ENCODE data around the gene DNAH17.

The DNAH17 gene

DNA sequence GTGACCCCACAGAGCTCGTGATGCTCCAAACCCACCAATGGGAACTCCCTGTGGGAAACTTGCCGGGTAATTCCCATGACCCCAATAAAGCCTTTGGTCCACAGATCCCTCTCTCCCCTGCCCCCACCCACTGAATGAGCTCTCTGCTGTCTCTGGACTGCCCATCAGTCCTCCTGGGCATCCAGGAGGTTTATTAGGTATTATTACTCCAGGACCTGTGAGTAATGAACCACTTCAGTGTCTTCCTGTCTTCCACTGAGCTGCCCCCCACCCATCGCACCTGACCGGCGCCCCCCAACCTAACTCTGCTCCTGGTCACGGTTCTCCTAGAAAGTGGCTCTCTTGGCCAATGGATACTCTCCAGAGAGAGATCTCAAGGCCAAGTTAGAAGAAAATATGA is 28.7 kb upstream of the DNAH17 start:
- DNase-seq = no peak

DNA sequence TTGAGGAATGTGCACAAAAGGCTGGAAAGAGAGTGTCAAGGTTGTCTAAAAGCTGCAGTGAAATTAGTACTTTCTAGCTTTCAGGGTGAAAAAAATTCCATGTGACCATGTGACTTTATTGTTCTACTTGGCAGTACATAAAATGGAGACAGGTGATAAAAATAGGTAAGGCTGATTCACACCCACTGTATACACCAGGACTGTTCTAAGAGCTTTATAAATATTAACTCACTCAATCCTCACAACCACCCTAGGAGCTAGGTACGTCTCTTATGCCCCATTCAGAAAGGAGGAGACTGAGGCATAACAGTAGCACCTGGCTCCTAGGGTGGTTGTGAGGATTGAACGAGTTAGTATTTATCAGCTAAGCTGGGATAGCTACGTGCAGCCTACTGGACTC is 28.2 kb upstream of the DNAH17 start:
- no peak for DNase-seq

DNA sequence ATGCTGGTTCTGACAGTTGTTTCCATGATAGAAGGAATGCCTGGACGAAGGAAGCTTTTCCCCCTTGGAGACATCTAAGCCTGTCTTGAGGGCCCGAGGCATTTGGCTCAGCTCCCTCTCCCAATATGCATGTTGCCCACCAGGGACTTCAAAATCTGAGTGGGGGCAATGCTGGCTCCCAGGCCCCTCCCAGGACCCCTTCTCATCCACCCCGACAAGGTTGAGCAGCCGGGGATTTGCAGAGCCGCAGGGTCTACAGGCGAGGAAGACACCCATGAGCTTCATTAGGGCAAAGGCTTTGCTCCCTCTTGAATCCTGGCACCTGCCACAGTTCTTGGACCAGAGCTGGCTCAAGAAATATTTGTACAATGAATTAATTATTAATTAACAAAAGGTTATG is 25.1 kb upstream of the DNAH17 start:
- no peak for DNase-seq

DNA sequence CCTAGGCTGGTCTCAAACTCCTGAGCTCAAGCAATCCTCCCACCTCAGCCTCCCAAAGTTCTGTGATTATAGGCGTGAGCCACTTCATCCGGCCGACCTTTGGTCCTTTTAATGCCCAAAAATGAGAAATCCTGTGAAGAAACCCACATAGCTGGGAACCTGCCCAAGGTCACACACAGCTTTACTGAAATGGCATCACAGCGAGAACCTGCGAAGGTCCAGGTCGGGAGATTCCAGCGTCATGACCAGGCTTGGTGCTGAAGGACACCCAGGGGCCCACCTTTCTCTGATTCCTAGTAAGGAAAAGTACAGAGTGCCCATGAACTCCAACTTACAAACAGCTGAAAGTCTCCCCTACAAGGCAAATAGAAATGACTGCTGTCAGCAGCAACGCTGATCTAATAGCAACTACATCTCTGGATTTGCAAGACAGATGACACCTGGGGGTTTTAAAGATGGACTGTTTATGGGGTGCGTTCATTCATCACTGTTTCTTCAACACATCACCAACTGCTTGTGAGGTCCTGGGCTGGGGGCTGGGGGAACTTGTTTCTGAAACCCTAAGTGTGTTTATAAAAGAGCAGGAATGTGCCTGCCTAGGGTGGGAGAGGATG is 24.5 kb upstream of the DNAH17 start:
- no peak for DNase-seq

DNA sequence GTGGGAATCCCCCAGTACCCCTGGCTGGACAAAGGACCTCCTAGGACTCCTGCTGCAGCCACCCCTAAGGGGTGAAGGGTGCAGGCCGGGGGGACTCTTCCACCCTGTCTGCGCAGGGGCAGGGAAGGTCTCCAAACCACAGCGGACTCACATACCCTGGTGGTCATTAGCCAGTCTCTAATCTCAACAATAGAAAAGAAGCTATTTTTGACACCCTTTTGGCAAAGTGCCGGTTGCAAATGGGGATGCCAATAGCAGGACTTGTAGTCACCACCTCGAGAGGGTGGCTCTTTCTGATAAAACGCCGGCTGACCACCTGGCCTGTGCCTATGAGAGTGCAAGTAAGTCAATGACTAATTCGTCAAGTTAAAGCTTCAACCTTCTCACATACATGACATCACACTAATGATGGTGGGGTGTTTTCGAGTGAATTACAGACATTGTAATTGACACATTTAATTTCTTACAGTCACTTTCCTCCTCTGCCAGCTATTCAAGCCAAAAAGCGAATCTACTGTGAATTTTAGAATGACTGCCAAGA is 23.1 kb upstream of the DNAH17 start:
- DNase-seq = no peak

DNA sequence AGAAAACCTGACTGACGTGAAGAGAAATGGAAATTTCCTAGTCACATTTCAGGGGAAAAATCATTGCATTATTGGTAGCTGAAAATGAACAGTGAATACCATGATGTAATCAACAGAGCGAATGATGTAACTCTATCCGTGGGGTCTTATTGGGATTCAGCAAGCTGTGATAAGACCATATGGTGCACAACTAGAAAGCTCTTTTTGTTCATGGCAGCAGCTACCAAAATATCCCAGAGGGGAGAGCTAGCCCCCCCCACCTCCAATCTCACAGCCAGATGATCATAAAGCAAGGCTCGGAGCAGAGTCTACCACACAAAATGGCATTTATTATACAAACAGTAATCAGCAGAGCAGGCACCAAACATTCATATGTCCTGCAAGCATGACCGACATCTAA is 22.2 kb upstream of the DNAH17 start:
- DNase-seq = no peak

DNA sequence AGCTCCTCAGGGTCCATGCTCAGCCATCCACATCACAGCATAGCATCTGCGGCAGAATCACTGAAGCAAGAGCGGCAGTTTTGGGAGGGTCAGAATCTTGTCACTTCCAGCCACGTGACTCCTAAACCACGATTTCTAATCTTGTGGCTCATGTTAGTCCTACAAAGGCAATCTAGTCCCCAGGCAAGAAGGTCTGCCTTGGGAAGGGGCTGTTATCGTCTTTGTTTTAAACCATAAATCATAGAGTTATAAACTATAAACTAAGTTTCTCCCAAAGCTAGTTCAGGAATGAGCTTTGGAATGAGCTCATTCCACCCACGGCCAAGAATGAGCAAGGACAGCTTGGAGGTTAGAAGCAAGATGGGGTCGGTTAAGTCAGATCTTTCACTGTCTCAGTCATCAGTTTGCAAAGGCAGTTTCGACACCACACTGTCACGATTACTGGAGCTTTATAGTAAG is 20.8 kb upstream of the DNAH17 start:
- DNase-seq = no peak

DNA sequence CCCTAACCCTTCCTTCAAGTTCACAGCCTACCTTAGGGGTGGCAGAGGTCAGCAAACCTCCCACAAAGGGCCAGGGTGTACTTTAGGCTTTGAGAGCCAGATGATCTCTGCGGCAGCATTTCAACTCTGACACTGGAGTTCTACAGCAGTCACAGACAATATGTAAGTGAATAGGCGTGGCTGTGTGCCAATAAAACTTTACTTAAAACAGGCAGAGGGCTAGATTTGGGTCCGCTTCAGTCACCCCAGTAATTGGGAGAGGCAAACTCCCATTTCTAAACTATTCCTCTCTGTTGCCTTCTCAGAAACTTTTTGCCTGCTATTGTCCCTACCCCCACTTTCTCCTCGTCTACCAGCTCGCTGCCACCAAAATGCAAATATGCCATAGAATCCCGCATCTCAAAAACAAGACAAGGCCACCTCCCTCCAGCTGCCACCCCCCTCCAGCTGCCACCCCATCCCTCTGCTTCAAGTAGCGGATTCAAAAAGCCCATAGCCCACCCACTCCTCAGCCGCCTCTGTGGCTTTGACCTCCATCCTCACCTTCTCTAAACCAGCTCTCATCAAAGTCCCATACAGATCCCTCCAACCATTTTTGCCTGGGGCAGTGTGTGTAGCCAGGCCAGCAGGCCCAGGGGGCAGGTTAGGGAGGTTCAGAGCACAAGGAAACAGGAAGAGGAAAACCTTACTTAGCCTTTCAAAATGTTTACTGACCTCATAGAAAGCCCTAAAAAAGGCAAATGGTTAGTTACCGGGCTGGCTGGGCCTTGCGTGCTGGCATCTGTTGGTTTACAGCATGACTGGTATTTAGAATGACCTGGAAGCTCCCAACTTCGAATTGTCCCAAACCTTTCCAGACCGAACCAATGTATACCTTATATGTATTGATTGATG is 19.9 kb upstream of the DNAH17 start:
- DNase-seq = no peak

DNA sequence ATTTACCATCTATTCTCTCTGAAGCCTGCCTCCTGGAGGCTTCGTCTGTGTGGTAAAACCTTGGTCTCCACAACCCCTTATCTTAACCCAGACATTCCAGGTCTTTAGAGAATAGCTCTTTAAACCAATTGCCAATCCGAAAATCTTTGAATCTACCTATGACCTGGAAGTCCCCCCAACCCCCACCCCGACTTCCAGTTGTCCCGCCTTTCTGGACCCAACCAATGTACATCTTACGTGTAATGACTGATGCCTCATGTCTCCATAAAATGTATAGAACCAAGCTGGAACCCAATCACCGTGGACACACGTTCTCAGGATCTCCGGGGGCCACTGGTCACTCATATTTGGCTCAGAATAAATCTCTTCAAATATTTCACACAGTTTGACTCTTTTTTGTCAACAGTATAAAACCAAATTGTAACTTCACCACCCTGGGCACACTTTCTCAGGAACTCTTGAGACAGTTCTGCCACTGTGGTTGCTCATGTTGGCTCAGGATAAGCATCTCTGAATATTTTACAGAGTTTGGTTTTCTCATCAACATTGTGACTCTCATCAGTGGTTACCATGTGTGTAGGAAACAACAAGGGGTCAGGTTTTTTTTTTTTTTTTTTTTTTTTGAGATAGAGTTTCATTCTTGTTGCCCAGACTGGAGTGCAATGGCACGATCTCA is 18.1 kb upstream of the DNAH17 start:
- DNase-seq = no peak

DNA sequence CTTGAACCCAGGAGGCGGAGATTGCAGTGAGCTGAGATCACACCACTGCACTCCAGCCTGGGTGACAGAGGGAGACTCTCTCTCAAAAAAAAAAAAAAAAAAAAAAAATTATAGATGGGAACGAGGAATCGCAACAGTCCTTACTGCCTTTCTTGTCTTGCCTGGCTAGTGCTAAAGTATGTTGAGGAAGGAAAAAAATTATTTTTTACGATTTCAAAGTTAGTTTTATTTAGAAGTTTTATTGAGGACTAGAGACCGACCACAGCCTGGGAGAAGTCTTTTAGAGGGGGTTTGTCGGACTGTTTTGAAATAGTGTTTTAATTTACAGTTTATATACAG is 15.8 kb upstream of the DNAH17 start:
- no peak for DNase-seq

DNA sequence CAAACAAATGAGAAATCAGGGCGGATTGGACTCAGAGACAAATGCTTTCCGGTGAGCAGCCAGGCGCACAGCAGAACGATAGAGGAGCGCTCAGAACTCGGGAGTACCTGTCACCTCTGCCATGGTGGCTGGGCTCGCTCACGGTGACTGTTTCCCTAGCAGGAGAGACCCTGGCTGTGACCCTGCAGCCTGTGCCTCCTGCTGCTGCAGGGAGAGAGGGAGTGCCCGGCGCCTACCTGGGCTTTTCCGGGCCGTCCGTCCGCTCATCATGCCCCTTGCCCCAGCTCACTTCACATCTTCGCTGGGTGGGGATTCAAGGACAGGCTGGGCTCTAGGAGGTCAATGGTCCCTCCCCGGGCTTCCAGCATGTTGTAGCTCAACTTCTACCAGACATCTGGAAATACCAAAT is 14.1 kb upstream of the DNAH17 start:
- DNase-seq = no peak

DNA sequence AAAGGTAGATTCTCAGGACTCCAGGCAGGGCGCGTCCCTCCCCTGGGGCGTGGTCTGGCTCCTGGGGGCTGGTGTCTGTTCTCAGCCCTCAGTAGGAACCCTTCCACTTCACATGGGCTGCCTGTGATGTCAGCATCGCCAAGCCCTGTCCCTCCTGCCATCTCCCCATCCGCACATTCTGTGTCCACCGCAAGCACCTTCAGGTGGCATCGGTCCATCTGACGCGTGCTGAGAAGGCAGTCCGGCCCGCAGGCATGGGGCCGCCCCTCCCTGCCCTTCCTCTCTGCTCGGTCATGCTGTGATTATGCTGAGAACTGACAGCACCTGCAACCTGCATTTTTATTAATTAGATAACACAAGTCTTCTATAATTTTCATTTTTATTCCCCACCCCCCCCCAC is 12.7 kb upstream of the DNAH17 start:
- DNase-seq = peak in 2 of 3 experiments; percentile 17 to 33

DNA sequence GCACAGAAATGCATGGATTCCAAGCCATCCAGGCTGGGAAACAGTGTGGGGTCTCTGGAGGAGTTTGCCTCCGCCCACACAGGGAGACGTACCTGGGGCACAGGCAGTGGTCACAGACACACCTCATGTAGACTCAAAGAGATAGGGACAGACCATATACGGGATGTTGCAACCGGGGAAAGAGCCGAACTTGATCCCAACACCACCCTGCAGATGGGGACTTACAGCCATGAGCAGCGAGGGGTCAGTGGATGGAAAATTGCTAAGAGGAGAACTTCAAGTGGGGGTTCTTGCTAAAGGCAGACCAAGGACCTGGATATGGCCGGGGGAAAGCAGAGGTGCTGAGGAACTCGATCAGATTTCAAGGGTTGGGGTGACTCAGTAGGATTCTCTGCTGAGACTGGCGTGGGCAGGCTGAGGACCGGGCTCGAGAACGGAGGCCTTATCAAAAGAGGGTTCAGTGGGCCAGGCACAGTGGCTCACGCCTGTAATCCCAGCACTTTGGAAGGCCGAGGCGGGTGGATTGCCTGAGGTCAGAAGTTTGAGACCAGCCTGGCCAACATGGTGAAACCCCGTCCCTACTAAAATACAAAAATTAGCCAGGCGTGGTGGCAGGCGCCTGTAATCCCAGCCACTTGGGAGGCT is 12.0 kb upstream of the DNAH17 start:
- DNase-seq = peak in 1 of 3 experiments; percentile 35

DNA sequence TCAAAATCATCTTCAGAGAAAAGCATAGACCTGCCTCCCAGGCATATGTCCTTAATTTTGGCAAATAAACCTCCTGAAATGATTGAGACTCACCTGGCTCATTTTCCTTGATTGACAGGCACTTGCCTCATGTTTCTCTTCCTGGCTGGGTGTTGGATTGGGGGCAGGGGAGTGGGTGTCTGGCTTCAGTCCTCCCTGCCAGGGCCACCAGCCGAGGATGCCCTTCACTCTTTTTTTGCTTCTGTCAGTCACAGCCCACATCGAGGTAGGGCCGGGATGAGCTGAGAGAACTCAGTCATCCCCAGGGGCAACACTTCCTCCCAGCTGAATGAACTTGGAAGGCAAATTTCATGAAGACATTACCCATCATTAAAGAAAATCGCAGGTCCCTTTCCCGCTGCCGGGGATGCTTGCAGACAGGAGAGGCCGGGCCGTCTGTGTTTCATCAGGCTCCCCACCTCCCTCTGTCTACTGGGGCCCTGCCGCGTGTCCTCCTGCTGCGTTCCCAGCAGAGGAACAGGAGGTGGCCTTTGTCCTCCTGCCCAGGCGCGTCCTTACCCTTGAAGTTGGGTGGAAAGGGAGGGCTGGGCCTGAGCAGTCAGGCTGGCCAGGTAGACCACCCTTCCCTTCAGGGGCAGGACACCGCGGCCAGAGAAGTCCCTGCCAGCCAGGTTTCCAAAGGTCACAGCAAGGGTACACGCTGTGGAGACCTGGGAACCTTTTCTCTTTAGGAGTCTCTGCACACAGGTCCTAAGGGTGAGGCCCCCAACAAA is 11.2 kb upstream of the DNAH17 start:
- DNase-seq = peak in 2 of 3 experiments; percentile 79 to 86

DNA sequence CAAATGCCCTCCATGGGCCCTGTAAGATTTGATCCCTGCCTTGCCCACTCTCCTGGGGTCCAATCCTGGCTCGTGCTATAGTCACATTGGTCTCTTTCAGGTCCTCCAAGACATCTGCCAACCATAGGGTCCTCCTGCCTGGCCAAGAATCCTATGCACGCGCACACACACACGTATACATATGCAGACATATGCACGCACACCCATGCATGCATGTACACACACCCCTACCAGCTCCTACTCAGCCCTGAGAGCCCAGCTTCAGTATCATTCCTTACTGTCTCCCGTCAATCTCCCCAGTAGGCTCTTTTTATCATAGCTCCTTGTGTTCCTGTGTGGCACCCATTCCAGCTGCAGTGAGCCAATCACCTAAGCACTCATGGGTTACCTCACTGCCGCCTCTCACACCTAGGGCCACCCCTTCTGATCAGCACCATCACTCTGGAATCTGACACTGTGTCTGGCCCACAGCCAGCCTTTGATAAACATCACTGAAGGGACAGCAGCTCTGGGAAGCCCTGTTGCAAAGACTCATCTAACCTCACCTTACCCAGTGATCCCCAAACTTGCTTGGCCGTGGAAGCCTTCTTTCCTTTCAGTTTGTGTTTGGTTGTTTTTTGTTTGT is 7.9 kb upstream of the DNAH17 start:
- no peak for DNase-seq

DNA sequence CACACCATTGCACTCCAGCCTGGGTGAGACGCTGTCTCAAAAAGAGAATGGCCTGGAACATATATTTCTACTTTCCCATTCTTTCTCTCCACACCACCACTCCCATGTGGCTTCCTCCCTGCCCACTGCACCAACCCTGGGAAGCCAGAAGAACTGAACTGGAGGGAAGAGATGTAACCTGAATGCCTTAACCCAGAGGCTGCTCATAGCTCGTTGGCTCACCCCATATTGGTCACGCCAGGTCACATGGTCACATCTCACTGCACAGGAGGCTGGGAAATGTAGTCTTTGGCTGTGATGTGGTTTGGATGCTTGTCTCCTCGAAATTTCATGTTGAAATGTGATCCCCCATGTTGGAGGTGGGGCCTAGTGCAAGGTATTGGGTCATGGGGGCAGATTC is 5.9 kb upstream of the DNAH17 start:
- DNase-seq = peak in 1 of 3 experiments; percentile 14

DNA sequence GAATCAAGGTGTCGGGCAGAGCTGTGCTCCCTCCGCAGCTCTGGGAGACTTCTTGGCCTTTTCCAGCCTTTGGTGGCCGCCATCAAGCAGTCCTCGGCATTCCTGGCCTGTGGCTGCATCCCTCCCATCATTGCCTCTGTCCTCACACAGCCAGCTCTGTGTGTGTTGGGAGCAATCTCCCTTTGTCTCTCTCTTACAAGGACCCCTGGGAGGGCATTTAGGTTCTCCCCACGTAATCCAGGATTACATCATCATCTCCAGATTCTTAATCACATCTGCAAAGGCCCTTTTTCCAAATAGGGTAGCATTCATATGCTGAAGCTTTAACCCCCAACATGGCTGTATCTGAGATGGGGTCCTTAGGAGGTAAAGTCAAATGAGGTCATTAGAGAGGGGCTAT is 4.1 kb upstream of the DNAH17 start:
- no peak for DNase-seq

DNA sequence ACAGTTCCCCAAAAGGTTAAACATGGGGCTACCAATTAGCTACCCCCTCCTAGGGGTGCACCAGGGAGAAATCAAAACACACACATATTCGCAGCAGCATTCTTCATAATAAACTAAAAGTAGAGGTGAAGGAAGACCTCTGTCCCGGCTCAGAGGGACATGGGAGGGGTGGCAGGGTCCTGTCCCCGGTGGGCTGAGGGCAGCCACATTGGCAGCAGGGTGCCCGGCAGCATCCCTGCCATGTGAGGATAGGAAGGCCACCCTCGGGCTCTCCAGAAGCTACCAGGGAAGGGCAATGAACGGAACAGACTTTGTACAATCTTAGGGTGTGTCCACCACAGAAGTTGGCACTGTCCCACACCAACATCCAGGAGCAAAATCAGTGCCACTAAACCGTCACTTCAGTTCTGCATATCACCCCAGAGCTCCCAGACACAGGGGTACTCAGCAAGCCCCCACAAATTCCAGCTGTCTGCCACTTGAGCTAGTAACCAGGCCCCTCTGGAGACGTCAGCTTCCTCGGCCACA is 3.1 kb upstream of the DNAH17 start:
- no peak for DNase-seq

DNA sequence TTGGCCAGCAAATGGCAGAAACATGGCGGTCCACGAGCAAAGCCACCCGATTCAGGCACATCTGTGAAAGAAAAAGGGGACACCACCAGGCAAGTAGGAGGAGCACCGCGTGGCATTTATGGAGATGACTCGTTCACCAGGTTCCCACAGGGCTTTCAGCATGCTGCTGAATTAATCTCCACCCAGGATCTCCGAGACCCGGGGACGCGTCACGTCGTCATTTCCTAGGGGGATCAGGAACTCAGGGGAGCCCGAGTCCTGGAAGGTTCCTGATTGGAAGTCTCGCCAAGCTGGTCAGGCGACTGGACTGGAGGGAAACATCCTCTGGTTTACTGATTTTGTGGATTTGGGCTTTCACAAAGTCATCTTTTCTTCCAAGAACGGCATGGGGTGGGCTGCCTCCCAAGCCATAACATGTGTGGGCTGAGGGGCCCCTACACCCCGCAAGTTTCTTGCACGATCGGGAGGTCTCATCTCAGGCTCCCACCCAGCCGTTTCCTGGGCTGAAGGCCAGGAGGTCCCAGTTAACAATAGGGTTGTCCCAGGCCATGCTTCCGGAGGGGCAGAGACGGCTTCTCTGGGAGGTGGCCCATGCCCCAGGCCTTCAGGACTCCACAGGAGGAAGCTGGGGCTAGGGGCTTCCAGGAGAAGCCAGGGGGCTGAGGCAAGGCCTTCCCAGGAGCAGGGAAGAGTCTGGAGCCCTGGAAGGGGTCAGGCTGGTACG is 645 bp downstream of the DNAH17 start:
- no peak for DNase-seq

DNA sequence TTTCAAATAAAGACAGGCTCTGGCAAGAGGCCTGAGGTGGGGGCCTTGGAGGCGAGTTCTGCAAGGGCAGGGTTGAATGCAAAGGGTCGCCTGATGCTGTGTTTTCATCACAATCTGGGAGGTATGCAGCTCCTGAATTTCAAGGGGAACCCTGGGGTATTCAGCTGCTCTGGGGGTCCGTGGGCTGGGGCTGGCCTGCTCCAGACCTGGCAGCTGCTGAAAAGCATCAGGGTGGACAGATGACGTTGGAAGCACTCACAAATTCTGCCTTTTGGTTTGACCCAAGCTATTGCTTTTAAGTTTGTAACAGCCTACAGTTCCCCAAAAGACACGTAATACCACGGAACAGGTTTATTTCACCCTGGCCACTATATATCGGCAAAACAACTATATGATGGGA is 1.3 kb downstream of the DNAH17 start:
- no peak for DNase-seq

DNA sequence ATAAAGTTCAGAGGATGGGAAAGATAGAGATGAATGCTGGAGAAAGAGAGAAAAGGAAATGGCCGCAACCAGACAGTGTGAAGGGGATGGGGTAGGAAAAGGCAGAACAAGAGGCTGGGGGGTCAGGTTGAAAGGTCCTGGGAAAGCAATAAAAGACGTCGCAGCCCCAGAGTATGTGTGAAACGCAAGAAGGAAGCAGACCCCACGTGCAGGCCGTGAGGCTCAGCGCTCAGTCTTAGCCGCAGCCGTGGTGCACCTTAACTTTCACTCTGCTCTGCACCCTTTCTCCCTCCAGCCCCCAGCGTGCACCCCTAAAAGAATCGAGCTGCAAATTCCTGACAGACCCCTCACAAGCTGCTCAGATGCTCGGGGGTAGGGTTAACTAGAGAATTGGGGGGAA is 1.9 kb downstream of the DNAH17 start:
- DNase-seq = no peak

Measured in NCI-H1417 (cell line).